AG04449 (cell line): ENCODE data around the gene LHFPL6.

Experiments
- CTCF ChIA-PET: fragments of 350-600 bp; formaldehyde crosslinking; extraction: SDS; loops from one replicate; lab custom pipeline; 2021; ENCODE audit warnings: antibody characterized with exemption; lab: Yijun Ruan, JAX
- POLR2A ChIA-PET: fragments of 400-600, 350-600 bp; formaldehyde crosslinking; extraction: SDS; loops from one replicate; lab custom pipeline; 2020; ENCODE audit warnings: antibody characterized with exemption, inconsistent platforms; lab: Yijun Ruan, JAX
- DNase-seq: peaks from one replicate; pipeline ENCODE4 v3.0.0-alpha.2; 2010; ENCODE audit warnings: low read depth, low spot score
- H3K4me3 ChIP-seq: 2 replicates; pipeline ENCODE4 v1.5.1; 2011; ENCODE audit warnings: low read depth, mild to moderate bottlenecking, control low read depth, low read length
- TF ChIP-seq, protein P1 (sequence below): IDR thresholded peaks from one replicate; pipeline ENCODE4 v1.5.1; 2011; ENCODE audit warnings: mild to moderate bottlenecking, moderate library complexity, low read length, control low read depth, inconsistent platforms; ENCODE audit not compliant: insufficient read depth; ENCODE audit errors: missing control alignments

Gene LHFPL6

DNA sequence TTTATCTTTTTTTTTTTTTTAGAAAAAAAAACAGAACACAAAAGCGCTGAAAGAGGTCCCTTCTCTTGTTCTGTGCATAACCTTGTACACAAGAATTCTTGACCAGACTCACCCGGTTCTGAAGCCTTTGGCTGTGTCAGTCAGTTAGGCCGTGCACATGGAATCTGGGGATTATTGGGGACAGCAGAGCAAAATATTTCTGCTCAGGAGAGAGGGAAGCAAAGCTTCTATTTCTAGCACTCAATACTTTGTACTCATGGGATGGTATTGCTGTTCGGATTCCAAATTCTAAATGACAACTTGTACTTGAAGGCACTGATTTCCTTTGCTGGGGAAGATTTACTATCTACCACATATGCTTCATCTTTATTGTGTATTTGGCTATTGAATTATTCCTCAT lies 292.0 kb downstream of the LHFPL6 start:
- no peak for DNase-seq
- ChIA-PET CTCF (interaction anchor here (0.6 to 1.1 kb wide), 3 partner anchors 145 to 305 kb away, joined by 3 read pairs; partner anchors contain the start of gene LHFPL6), POLR2A (no interaction called here)
- no peak overlapping the region for H3K4me3 ChIP-seq
- TF ChIP-seq, protein P1, sequence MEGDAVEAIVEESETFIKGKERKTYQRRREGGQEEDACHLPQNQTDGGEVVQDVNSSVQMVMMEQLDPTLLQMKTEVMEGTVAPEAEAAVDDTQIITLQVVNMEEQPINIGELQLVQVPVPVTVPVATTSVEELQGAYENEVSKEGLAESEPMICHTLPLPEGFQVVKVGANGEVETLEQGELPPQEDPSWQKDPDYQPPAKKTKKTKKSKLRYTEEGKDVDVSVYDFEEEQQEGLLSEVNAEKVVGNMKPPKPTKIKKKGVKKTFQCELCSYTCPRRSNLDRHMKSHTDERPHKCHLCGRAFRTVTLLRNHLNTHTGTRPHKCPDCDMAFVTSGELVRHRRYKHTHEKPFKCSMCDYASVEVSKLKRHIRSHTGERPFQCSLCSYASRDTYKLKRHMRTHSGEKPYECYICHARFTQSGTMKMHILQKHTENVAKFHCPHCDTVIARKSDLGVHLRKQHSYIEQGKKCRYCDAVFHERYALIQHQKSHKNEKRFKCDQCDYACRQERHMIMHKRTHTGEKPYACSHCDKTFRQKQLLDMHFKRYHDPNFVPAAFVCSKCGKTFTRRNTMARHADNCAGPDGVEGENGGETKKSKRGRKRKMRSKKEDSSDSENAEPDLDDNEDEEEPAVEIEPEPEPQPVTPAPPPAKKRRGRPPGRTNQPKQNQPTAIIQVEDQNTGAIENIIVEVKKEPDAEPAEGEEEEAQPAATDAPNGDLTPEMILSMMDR, result no peak

DNA sequence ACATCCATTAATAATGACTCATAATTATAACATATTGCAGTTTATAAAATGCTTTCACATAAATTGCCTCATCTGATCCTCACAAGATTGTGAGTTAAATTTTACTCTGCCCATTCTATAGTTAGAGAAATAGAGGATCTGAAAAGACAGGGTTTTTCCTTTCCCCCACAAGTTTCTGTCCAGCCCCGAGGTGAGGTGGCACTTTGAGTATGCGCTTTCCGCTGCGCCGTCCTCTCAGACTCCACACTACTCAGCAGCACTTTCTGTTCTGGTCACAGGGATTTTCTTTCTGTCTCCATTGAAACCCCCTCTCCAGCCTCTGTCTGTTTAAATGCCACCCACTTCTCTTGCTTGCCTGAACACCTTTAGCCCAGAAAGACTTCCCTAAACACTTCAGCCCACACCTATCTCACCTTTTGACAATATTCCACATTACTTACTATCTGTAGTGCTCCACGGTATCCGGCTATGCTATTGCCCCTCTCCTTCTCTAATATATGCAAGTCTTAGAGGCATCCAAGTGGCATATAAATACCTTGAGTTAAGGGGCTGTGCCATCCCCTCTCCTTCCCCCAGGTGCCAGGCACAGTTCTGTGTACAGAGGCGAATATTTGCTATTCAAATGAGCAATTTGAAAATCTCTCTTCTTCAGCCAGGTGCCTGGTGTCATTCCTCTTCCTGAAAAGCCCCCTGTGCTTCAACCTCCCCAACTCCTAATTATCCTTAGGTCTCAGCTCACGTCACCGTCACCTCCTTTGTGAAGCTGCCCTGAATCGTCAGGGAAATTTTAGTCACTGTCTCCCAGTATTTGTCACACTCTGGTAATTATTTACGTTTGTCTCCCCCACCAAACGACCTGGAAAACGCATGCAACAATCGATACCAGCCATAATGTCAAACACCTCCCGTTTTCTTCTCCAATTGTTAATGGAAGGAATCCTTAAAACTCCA lies 296.1 kb downstream of the LHFPL6 start:
- POLR2A ChIA-PET, result no interaction called here
- CTCF ChIA-PET, result no interaction called here
- TF ChIP-seq, protein P1, result no peak
- DNase-seq, result no peak
- H3K4me3 ChIP-seq, result no peak overlapping the region

DNA sequence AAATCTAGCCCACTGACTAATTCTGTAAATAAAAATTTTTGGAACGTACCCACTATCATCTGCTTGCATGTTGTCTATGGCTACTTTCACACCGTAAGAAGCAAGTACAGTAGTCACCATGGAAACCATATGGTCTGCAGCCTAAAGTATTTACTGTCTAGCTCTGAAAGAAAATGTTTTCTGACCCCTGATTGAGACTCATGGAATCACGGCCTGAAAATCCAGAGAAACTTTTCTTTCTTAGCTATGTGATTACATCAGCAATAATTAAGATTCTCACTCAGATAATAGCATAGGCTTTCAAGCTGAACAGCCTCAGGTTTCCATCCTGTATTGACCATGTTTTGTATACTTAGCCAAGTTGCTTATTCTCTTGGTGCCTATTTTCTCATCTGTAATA lies 300.2 kb downstream of the LHFPL6 start:
- no peak for DNase-seq
- CTCF ChIA-PET, result interaction anchor here (1.0 to 1.2 kb wide), 2 partner anchors 309 to 313 kb away, joined by 3 to 4 read pairs; no protein-coding TSS in a partner anchor
- H3K4me3 ChIP-seq, result no peak overlapping the region
- TF ChIP-seq, protein P1, result no peak
- POLR2A ChIA-PET, result no interaction called here

DNA sequence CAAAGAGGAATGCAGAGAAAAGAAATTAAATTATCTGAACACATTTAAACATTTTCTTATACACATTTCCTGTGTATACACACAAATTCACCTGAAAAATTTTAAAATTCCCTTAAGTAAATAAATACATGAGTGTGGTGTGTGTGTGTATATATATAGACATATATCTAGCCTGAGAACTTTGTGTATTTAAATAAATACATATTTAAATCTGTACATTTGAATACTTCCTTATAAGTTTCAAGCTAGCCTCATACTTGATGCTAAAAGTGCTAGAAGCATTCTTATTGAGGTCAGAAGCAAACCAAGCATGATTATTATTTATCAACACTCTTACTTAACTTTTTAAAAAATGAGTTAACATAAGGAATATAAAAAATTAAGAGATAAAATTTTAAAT lies 304.0 kb downstream of the LHFPL6 start:
- ChIA-PET POLR2A (no interaction called here), CTCF (no interaction called here)

DNA sequence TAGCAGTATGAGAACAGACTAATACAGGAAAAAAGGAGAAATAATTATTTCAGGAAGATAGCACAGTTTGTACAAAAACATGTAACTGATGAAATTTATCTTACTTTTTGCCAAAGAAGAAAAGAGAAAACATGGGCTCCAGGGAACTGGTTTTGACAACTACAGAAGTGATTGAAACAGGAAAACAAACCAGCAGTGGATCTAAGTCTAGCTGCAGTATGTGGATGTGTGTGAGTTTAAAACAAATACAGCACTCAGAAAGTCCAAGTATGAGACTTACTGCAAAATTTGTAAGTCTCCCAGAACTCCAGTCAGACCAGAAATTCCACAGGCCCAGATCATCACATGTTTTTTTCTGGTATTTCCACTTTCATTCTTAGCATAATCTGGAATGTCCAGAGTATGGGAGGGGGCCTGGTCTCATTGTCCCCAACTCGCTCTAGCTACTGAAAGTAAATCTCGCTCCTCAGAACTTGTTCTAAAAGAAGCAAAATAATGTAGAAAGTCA lies 305.3 kb downstream of the LHFPL6 start:
- no peak overlapping the region for H3K4me3 ChIP-seq
- TF ChIP-seq, protein P1, result no peak
- POLR2A ChIA-PET, result no interaction called here
- CTCF ChIA-PET, result interaction anchor here (1.5 kb wide), 1 partner anchor 315 kb away, joined by 4 read pairs; no protein-coding TSS in a partner anchor
- DNase-seq, result peak; percentile 19

More for the DNA sequence above, 304.0 kb downstream of the LHFPL6 start:
- DNase-seq, result no peak
- TF ChIP-seq, protein P1, result no peak
- H3K4me3 ChIP-seq, result no peak overlapping the region

DNA sequence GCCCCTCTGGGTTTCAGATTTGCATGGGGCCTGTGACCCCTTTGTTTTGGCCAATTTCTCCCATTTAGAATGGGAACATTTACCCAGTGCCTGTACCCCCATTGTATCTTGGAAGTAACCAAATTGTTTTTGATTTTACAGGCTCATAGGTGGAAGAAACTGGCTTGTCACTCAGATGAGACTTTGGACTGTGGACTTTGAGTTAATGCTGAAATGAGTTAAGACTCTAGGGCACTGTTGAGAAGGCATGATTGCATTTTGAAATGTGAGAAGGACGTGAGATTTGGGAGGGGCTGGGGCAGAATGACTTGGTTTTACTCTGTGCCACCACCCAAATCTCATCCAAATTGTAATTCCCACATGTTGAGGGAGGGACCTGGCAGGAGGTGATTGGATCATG lies 306.0 kb downstream of the LHFPL6 start:
- TF ChIP-seq, protein P1, result no peak
- no peak for DNase-seq
- no peak overlapping the region for H3K4me3 ChIP-seq
- ChIA-PET POLR2A (no interaction called here), CTCF (interaction anchor here (1.5 kb wide), 1 partner anchor 315 kb away, joined by 4 read pairs; no protein-coding TSS in a partner anchor)
